ENCODE results near the gene ALKBH2.
A peak's percentile ranks its signal among the peaks of the same experiment; 100 is the strongest.

ALKBH2 gene

GRCh38 chr12:109110988-109111495 is 17.8 kb upstream of the ALKBH2 start:
- Histone ChIP-seq H3K36me3 (ENCODE audit: insufficient read depth, low read depth, low read length) (peaks cover 42% of the 10 kb centered on the region), H3K9ac (ENCODE audit: low read depth, low read length) (peak overlapping the region; percentile 63; the same call in 1 of the 2 replicates), H3K4me1 (ENCODE audit: insufficient read depth, low read length) (peaks cover 10% of the 10 kb centered on the region; the same call in 1 of the 2 replicates), H3K27me3 (ENCODE audit: insufficient read depth, low read length) (no peaks in the 10 kb centered on the region), H3K27ac (ENCODE audit: low read length) (no peak overlapping the region), H3K9me3 (ENCODE audit: insufficient read depth, low read depth, low read length) (no peaks in the 10 kb centered on the region), H3K4me3 (ENCODE audit: low read length) (peak overlapping the region; percentile 66; the same call in 1 of the 2 replicates)

GRCh38 chr12:109109746-109110350 is 16.6 kb upstream of the ALKBH2 start:
- H3K27ac ChIP-seq (ENCODE audit: low read length): peak overlapping the region; percentile 22
- H3K36me3 ChIP-seq (ENCODE audit: insufficient read depth, low read depth, low read length): peaks cover 54% of the 10 kb centered on the region
- peaks cover 5% of the 10 kb centered on the region; the same call in 1 of the 2 replicates for H3K4me1 ChIP-seq (ENCODE audit: insufficient read depth, low read length)

GRCh38 chr12:109105176-109105575 is 11.9 kb upstream of the ALKBH2 start:
- Histone ChIP-seq H3K9me3 (ENCODE audit: insufficient read depth, low read depth, low read length) (no peaks in the 10 kb centered on the region), H3K27ac (ENCODE audit: low read length) (no peak overlapping the region), H3K4me1 (ENCODE audit: insufficient read depth, low read length) (no peaks in the 10 kb centered on the region), H3K36me3 (ENCODE audit: insufficient read depth, low read depth, low read length) (peaks cover 95% of the 10 kb centered on the region), H3K9ac (ENCODE audit: low read depth, low read length) (no peak overlapping the region), H3K4me3 (ENCODE audit: low read length) (no peak overlapping the region), H3K27me3 (ENCODE audit: insufficient read depth, low read length) (no peaks in the 10 kb centered on the region)

More at GRCh38 chr12:109109746-109110350, 16.6 kb upstream of the ALKBH2 start:
- Histone ChIP-seq H3K4me3 (ENCODE audit: low read length) (no peak overlapping the region), H3K27me3 (ENCODE audit: insufficient read depth, low read length) (no peaks in the 10 kb centered on the region), H3K9ac (ENCODE audit: low read depth, low read length) (no peak overlapping the region), H3K9me3 (ENCODE audit: insufficient read depth, low read depth, low read length) (no peaks in the 10 kb centered on the region)

DNA sequence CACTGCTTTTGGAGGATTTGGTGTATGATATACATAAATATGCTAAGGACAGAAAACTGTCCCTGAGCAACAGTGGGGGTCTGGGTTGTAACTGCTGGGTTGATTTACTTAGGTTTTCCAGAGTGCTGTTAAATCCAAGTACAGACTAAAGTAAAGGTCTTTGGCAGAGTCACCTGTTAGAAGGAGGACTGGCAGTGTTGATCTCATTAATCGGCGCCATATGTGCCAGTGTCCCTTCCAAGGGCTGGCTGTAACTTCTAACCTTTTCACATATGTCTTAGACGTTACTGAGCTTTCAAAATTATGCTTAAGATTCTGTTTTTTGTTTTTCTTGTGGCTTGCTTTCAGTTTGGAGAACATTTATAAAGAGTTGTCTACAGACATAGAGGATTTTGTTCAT is 9.2 kb upstream of the ALKBH2 start:
- peaks cover 5% of the 10 kb centered on the region; the same call in 1 of the 2 replicates for H3K4me1 ChIP-seq (ENCODE audit: insufficient read depth, low read length)
- H3K9ac ChIP-seq (ENCODE audit: low read depth, low read length): no peak overlapping the region
- peaks cover 89% of the 10 kb centered on the region for H3K36me3 ChIP-seq (ENCODE audit: insufficient read depth, low read depth, low read length)
- H3K27me3 ChIP-seq (ENCODE audit: insufficient read depth, low read length): no peaks in the 10 kb centered on the region
- H3K4me3 ChIP-seq (ENCODE audit: low read length): no peak overlapping the region
- H3K9me3 ChIP-seq (ENCODE audit: insufficient read depth, low read depth, low read length): no peaks in the 10 kb centered on the region
- H3K27ac ChIP-seq (ENCODE audit: low read length): no peak overlapping the region

GRCh38 chr12:109100741-109101140 is 7.5 kb upstream of the ALKBH2 start:
- Histone ChIP-seq H3K9ac (ENCODE audit: low read depth, low read length) (no peak overlapping the region), H3K4me1 (ENCODE audit: insufficient read depth, low read length) (peaks cover 5% of the 10 kb centered on the region; the same call in 1 of the 2 replicates), H3K27me3 (ENCODE audit: insufficient read depth, low read length) (no peaks in the 10 kb centered on the region), H3K4me3 (ENCODE audit: low read length) (no peak overlapping the region), H3K36me3 (ENCODE audit: insufficient read depth, low read depth, low read length) (peaks cover 73% of the 10 kb centered on the region), H3K27ac (ENCODE audit: low read length) (no peak overlapping the region), H3K9me3 (ENCODE audit: insufficient read depth, low read depth, low read length) (no peaks in the 10 kb centered on the region)

GRCh38 chr12:109099431-109100020 is 6.3 kb upstream of the ALKBH2 start:
- Histone ChIP-seq H3K9ac (ENCODE audit: low read depth, low read length) (peak overlapping the region; percentile 93; the same call in 1 of the 2 replicates), H3K36me3 (ENCODE audit: insufficient read depth, low read depth, low read length) (peaks cover 61% of the 10 kb centered on the region), H3K4me1 (ENCODE audit: insufficient read depth, low read length) (peaks cover 5% of the 10 kb centered on the region; the same call in 1 of the 2 replicates), H3K27ac (ENCODE audit: low read length) (no peak overlapping the region), H3K27me3 (ENCODE audit: insufficient read depth, low read length) (no peaks in the 10 kb centered on the region), H3K4me3 (ENCODE audit: low read length) (peak overlapping the region; percentile 95), H3K9me3 (ENCODE audit: insufficient read depth, low read depth, low read length) (no peaks in the 10 kb centered on the region)

DNA sequence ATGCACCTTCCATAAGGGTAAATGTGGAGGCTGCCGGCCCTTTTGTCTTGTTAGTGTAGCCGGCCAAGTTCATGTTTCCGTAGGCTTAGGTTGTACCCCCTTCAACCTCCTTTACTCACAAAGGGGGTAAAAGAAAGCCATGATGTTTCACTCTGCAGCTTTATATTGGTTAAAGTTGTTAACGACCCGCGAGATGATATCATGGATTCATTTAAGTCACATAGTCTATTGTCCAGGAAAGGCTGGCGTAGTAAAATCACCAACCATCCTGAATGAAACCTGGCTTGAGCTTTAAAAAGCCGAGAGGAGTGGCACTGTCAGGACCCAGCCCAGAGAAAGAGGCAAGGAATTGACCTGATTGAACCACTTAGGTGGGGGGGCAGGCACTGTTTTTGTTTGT is 5.4 kb upstream of the ALKBH2 start:
- Histone ChIP-seq H3K27me3 (ENCODE audit: insufficient read depth, low read length) (no peaks in the 10 kb centered on the region), H3K9me3 (ENCODE audit: insufficient read depth, low read depth, low read length) (no peaks in the 10 kb centered on the region), H3K27ac (ENCODE audit: low read length) (no peak overlapping the region), H3K9ac (ENCODE audit: low read depth, low read length) (peak overlapping the region; percentile 93), H3K36me3 (ENCODE audit: insufficient read depth, low read depth, low read length) (peaks cover 52% of the 10 kb centered on the region), H3K4me1 (ENCODE audit: insufficient read depth, low read length) (peaks cover 5% of the 10 kb centered on the region; the same call in 1 of the 2 replicates), H3K4me3 (ENCODE audit: low read length) (peak overlapping the region; percentile 95)

DNA sequence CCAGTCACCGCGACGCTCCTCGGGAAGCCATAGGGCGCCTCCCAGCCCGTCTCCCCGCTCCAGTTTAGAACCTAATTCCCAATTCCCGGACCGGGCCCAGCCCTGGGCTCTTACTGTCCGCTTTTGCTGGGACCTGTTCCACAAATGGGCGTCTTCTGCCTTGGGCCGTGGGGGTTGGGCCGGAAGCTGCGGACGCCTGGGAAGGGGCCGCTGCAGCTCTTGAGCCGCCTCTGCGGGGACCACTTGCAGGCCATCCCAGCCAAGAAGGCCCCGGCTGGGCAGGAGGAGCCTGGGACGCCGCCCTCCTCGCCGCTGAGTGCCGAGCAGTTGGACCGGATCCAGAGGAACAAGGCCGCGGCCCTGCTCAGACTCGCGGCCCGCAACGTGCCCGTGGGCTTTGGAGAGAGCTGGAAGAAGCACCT is 4.9 kb upstream of the ALKBH2 start:
- H3K9ac ChIP-seq (ENCODE audit: low read depth, low read length): peak overlapping the region; percentile 93
- H3K36me3 ChIP-seq (ENCODE audit: insufficient read depth, low read depth, low read length): peaks cover 47% of the 10 kb centered on the region
- no peak overlapping the region for H3K27ac ChIP-seq (ENCODE audit: low read length)
- H3K4me1 ChIP-seq (ENCODE audit: insufficient read depth, low read length): peaks cover 5% of the 10 kb centered on the region; the same call in 1 of the 2 replicates
- H3K9me3 ChIP-seq (ENCODE audit: insufficient read depth, low read depth, low read length): no peaks in the 10 kb centered on the region
- H3K4me3 ChIP-seq (ENCODE audit: low read length): peak overlapping the region; percentile 95
- peaks cover under 1% of the 10 kb centered on the region; the same call in 1 of the 2 replicates for H3K27me3 ChIP-seq (ENCODE audit: insufficient read depth, low read length)

DNA sequence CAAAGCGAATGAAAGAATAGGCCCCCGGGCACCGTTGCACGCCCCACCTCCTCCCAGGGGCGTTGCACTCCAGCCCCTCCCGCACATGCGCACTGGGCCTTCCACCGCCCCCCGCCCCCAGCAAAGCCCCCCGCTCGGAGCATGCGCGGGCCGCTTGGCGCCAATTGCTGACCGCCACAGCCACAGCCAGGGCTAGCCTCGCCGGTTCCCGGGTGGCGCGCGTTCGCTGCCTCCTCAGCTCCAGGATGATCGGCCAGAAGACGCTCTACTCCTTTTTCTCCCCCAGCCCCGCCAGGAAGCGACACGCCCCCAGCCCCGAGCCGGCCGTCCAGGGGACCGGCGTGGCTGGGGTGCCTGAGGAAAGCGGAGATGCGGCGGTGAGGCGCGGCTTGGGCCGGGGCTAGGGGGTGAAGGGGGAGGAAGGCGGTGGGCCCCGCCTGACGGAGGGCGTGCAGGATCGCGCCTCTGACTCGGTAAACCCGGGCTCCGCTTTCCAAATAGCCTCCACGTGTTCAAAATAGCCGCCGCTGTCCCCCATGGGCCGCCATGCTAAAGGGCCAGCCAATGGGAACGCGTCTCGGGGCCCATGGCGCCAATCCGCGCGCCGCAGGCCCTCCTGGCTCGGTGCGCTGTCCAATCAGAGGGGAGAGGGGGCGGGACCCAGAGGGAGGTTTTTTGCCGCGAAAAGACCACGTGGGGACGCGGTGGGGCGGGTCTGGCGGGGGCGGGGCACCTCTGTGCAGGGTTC is 4.3 kb upstream of the ALKBH2 start, which contains the start of gene UNG:
UNG (plus strand) TSS at position 163 of the 748 bp plus-strand sequence; CDS start at position 246, 83 bp downstream.
- Histone ChIP-seq H3K27me3 (ENCODE audit: insufficient read depth, low read length) (peaks cover 6% of the 10 kb centered on the region; the same call in 1 of the 2 replicates), H3K36me3 (ENCODE audit: insufficient read depth, low read depth, low read length) (peaks cover 41% of the 10 kb centered on the region), H3K27ac (ENCODE audit: low read length) (peak within 1 kb of the TSS; percentile 92), H3K9ac (ENCODE audit: low read depth, low read length) (peak within 1 kb of the TSS; percentile 96), H3K4me1 (ENCODE audit: insufficient read depth, low read length) (peaks cover 7% of the 10 kb centered on the region; the same call in 1 of the 2 replicates), H3K4me3 (ENCODE audit: low read length) (peak within 1 kb of the TSS; percentile 95), H3K9me3 (ENCODE audit: insufficient read depth, low read depth, low read length) (no peaks in the 10 kb centered on the region)

GRCh38 chr12:109097140-109097434 is 3.8 kb upstream of the ALKBH2 start:
- Histone ChIP-seq H3K27ac (ENCODE audit: low read length) (peak overlapping the region; percentile 5), H3K4me3 (ENCODE audit: low read length) (peak overlapping the region; percentile 95; the same call in 1 of the 2 replicates), H3K27me3 (ENCODE audit: insufficient read depth, low read length) (peaks cover 8% of the 10 kb centered on the region; the same call in 1 of the 2 replicates), H3K36me3 (ENCODE audit: insufficient read depth, low read depth, low read length) (peaks cover 36% of the 10 kb centered on the region), H3K9ac (ENCODE audit: low read depth, low read length) (peak overlapping the region; percentile 96; the same call in 1 of the 2 replicates), H3K4me1 (ENCODE audit: insufficient read depth, low read length) (peaks cover 7% of the 10 kb centered on the region; the same call in 1 of the 2 replicates), H3K9me3 (ENCODE audit: insufficient read depth, low read depth, low read length) (no peaks in the 10 kb centered on the region)

GRCh38 chr12:109092497-109093021 is 713 bp downstream of the ALKBH2 start:
- peaks cover 39% of the 10 kb centered on the region for H3K36me3 ChIP-seq (ENCODE audit: insufficient read depth, low read depth, low read length)
- H3K4me3 ChIP-seq (ENCODE audit: low read length): peak overlapping the region; percentile 71
- peak overlapping the region; percentile 69; the same call in 1 of the 2 replicates for H3K9ac ChIP-seq (ENCODE audit: low read depth, low read length)
- H3K4me1 ChIP-seq (ENCODE audit: insufficient read depth, low read length): peaks cover 3% of the 10 kb centered on the region; the same call in 1 of the 2 replicates
- peaks cover 8% of the 10 kb centered on the region; the same call in 1 of the 2 replicates for H3K27me3 ChIP-seq (ENCODE audit: insufficient read depth, low read length)
- no peak overlapping the region for H3K27ac ChIP-seq (ENCODE audit: low read length)
- no peaks in the 10 kb centered on the region for H3K9me3 ChIP-seq (ENCODE audit: insufficient read depth, low read depth, low read length)
